HepG2 (cell line): ENCODE results near the gene OAT. TPM values are rescaled to one million over a fixed set of nuclear protein-coding genes. Genes with fewer than 3 reads are reported as not detected.

Experiments
- CREBL2 ChIP-seq: sonication (generic); formaldehyde crosslinking; IDR thresholded peaks from 2 replicates; pipeline ENCODE4 v1.8.1; 2023; ENCODE audit warnings: missing genetic modification reagents, mild to moderate bottlenecking, borderline replicate concordance
- FLYWCH1 ChIP-seq: sonication (generic); formaldehyde crosslinking; IDR thresholded peaks from 2 replicates; pipeline ENCODE4 v1.8.1; 2023; ENCODE audit warnings: mild to moderate bottlenecking, missing genetic modification reagents
- HOXA5 ChIP-seq: sonication (generic); formaldehyde crosslinking; IDR thresholded peaks from 2 replicates; pipeline ENCODE4 v1.4.0; 2020; ENCODE audit warnings: missing genetic modification reagents
- KDM2A ChIP-seq: sonication (generic); formaldehyde crosslinking; IDR thresholded peaks from 2 replicates; pipeline ENCODE4 v1.4.0; 2020; ENCODE audit warnings: low read depth, missing genetic modification reagents, borderline replicate concordance
- MEIS2 ChIP-seq: sonication (generic); formaldehyde crosslinking; IDR thresholded peaks from 2 replicates; pipeline ENCODE4 v1.9.0; 2021; ENCODE audit warnings: mild to moderate bottlenecking, missing genetic modification reagents
- MYPOP ChIP-seq: sonication (generic); formaldehyde crosslinking; IDR thresholded peaks from 2 replicates; pipeline ENCODE4 v1.8.1; 2023; ENCODE audit warnings: mild to moderate bottlenecking, moderate library complexity, missing genetic modification reagents
- PBX2 ChIP-seq: IDR thresholded peaks from 2 replicates; pipeline ENCODE4 v1.6.1; 2016; ENCODE audit warnings: control low read depth
- SMYD3 ChIP-seq: sonication (generic); formaldehyde crosslinking; IDR thresholded peaks from 2 replicates; pipeline ENCODE4 v1.8.1; 2023; ENCODE audit warnings: mild to moderate bottlenecking, missing genetic modification reagents
- SP4 ChIP-seq: sonication (generic); formaldehyde crosslinking; IDR thresholded peaks from 2 replicates; pipeline ENCODE4 v1.8.1; 2023; ENCODE audit warnings: mild to moderate bottlenecking, missing genetic modification reagents
- TFDP1 ChIP-seq: IDR thresholded peaks from 2 replicates; pipeline ENCODE4 v1.6.1; 2016; ENCODE audit warnings: missing compliant biosample characterization, missing genetic modification reagents, borderline replicate concordance
- TFE3 ChIP-seq: IDR thresholded peaks from 2 replicates; pipeline ENCODE4 v1.6.1; 2016
- THAP11 ChIP-seq: IDR thresholded peaks from 2 replicates; pipeline ENCODE4 v1.6.1; 2016; ENCODE audit warnings: missing biosample characterization, missing genetic modification reagents
- THYN1 ChIP-seq: sonication (generic); formaldehyde crosslinking; IDR thresholded peaks from 2 replicates; pipeline ENCODE4 v1.8.1; 2023; ENCODE audit warnings: low read depth, mild to moderate bottlenecking, moderate library complexity, missing genetic modification reagents, borderline replicate concordance
- TRIM24 ChIP-seq: sonication (generic); formaldehyde crosslinking; IDR thresholded peaks from 2 replicates; pipeline ENCODE4 v1.8.0; 2022; ENCODE audit warnings: mild to moderate bottlenecking, missing genetic modification reagents
- ZC3H4 ChIP-seq: sonication (generic); formaldehyde crosslinking; IDR thresholded peaks from 2 replicates; pipeline ENCODE4 v1.4.0; 2020; ENCODE audit warnings: missing genetic modification reagents, borderline replicate concordance
- ZNF20 ChIP-seq: sonication (generic); formaldehyde crosslinking; IDR thresholded peaks from 2 replicates; pipeline ENCODE4 v1.4.0; 2020; ENCODE audit warnings: mild to moderate bottlenecking, moderate library complexity, missing genetic modification reagents
- ZNF263 ChIP-seq: sonication (generic); formaldehyde crosslinking; IDR thresholded peaks from 2 replicates; pipeline ENCODE4 v1.4.0; 2020; ENCODE audit warnings: missing genetic modification reagents
- ZNF335 ChIP-seq: sonication (generic); formaldehyde crosslinking; IDR thresholded peaks from 2 replicates; pipeline ENCODE4 v1.4.0; 2020; ENCODE audit warnings: missing genetic modification reagents
- ZNF687 ChIP-seq: sonication (generic); formaldehyde crosslinking; IDR thresholded peaks from 2 replicates; pipeline ENCODE4 v1.5.1; 2020; ENCODE audit warnings: mild to moderate bottlenecking, missing genetic modification reagents, moderate library complexity
- ZSCAN12 ChIP-seq: sonication (generic); formaldehyde crosslinking; IDR thresholded peaks from 2 replicates; pipeline ENCODE4 v1.9.0; 2021; ENCODE audit warnings: mild to moderate bottlenecking, missing genetic modification reagents
- polyA plus RNA-seq, 8 experiments: library from polyadenylated mRNA; depleted of rRNA in 3 of 8; stranded (reverse) in 7 of 8; unstranded in 1 of 8; fragments of >200 nt; fragmentation: Illumina TruSeq in 4 of 8; extraction: Trizol in 4 of 8; gene quantifications; 2 replicates each; pipeline versions ENCODE4 v1.2.1 to v1.2.3, GENCODE V29; 2011 to 2016; ENCODE audit warnings: low read depth in 4 of 8, missing spikeins in 1 of 8, mixed read lengths in 1 of 8; ENCODE audit not compliant: insufficient read depth in 1 of 8
- total RNA-seq, 5 experiments: library from RNA; depleted of rRNA; stranded (reverse); fragments of >200 nt; fragmentation: Illumina TruSeq; extraction: Trizol; gene quantifications; 2 replicates each; pipeline ENCODE4 v1.2.3, GENCODE V29; 2016; ENCODE audit warnings: low read depth in 1 of 5

Gene OAT
- total and polyA plus RNA-seq, 2 of the 13 experiments (the other 11 are each of a cell fraction or from before 2014, with no cell fraction given), result 87.8 to 96.7 TPM

GRCh38 chr10:124418726-124419501 is at the start of gene OAT (continued):
- TF ChIP-seq FLYWCH1 (CRISPR knock-in tag) (no peak), TRIM24 (CRISPR knock-in tag) (no peak), CREBL2 (CRISPR knock-in tag) (no peak), THAP11 (CRISPR knock-in tag) (peak; percentile 60), ZSCAN12 (no peak), ZC3H4 (CRISPR knock-in tag) (no peak), HOXA5 (CRISPR knock-in tag) (no peak; the same call in 1 of the 2 replicates), ZNF687 (CRISPR knock-in tag) (peak; percentile 82), MYPOP (CRISPR knock-in tag) (peak; percentile 48; the same call in 1 of the 2 replicates), PBX2 (CRISPR knock-in tag) (no peak; the same call in 1 of the 2 replicates), ZNF20 (CRISPR knock-in tag) (no peak), KDM2A (peak; percentile 42; the same call in 1 of the 2 replicates), MEIS2 (no peak), TFE3 (CRISPR knock-in tag) (0 out of 2 replicates have a peak, but pooled peaks have one; percentile 22), SMYD3 (no peak), TFDP1 (CRISPR knock-in tag) (peak; percentile 80), THYN1 (no peak), ZNF335 (CRISPR knock-in tag) (no peak), ZNF263 (CRISPR knock-in tag) (no peak), SP4 (CRISPR knock-in tag) (peak; percentile 87; the same call in 1 of the 2 replicates)
